IMR-90 (cell line): ENCODE data around the gene ITGAX.

Experiments
- BHLHE40 ChIP-seq: fragments of 150-350 bp; IDR thresholded peaks from 2 replicates; pipeline ENCODE4 v1.6.1; 2016; ENCODE audit warnings: mild to moderate bottlenecking, low read depth, low read length
- CEBPB ChIP-seq: IDR thresholded peaks from 2 replicates; pipeline ENCODE4 v1.6.1; 2012; ENCODE audit warnings: low read depth, low read length, improper control_type of control experiment
- FOS ChIP-seq: fragments of 150-350 bp; IDR thresholded peaks from 2 replicates; pipeline ENCODE4 v1.6.1; 2016; ENCODE audit warnings: low read depth, low read length
- MAZ ChIP-seq: IDR thresholded peaks from 2 replicates; pipeline ENCODE4 v1.6.1; 2012; ENCODE audit warnings: low read depth, mild to moderate bottlenecking, low read length, improper control_type of control experiment, moderate library complexity, borderline replicate concordance
- MXI1 ChIP-seq: IDR thresholded peaks from 2 replicates; pipeline ENCODE4 v1.6.1; 2012; ENCODE audit warnings: low read depth, mild to moderate bottlenecking, low read length, moderate library complexity, borderline replicate concordance
- NFE2L2 ChIP-seq: fragments of 150-350 bp; IDR thresholded peaks from 2 replicates; pipeline ENCODE4 v1.6.1; 2016; ENCODE audit warnings: low read depth, mild to moderate bottlenecking, low read length
- POLR2A ChIP-seq: IDR thresholded peaks from 2 replicates; pipeline ENCODE4 v1.6.1; 2012; ENCODE audit warnings: mild to moderate bottlenecking, low read depth, low read length
- RAD21 ChIP-seq: IDR thresholded peaks from 2 replicates; pipeline ENCODE4 v1.6.1; 2012; ENCODE audit warnings: low read length, improper control_type of control experiment
- RCOR1 ChIP-seq: IDR thresholded peaks from 2 replicates; pipeline ENCODE4 v1.6.1; 2012; ENCODE audit warnings: mild to moderate bottlenecking, low read length, improper control_type of control experiment; ENCODE audit not compliant: insufficient replicate concordance
- SMC3 ChIP-seq: fragments of 150-350 bp; IDR thresholded peaks from 2 replicates; pipeline ENCODE4 v1.6.1; 2016; ENCODE audit warnings: low read depth, mild to moderate bottlenecking, antibody characterized with exemption, low read length, moderate library complexity
- USF2 ChIP-seq: fragments of 150-350 bp; IDR thresholded peaks from 2 replicates; pipeline ENCODE4 v1.6.1; 2017; ENCODE audit warnings: mild to moderate bottlenecking, antibody characterized with exemption, low read length, low read depth
- TF ChIP-seq, protein P1 (sequence below): conservative IDR thresholded peaks from 2 replicates; pipeline ENCODE4 v1.5.1; 2012; ENCODE audit warnings: mild to moderate bottlenecking, low read depth, low read length, improper control_type of control experiment

DNA sequence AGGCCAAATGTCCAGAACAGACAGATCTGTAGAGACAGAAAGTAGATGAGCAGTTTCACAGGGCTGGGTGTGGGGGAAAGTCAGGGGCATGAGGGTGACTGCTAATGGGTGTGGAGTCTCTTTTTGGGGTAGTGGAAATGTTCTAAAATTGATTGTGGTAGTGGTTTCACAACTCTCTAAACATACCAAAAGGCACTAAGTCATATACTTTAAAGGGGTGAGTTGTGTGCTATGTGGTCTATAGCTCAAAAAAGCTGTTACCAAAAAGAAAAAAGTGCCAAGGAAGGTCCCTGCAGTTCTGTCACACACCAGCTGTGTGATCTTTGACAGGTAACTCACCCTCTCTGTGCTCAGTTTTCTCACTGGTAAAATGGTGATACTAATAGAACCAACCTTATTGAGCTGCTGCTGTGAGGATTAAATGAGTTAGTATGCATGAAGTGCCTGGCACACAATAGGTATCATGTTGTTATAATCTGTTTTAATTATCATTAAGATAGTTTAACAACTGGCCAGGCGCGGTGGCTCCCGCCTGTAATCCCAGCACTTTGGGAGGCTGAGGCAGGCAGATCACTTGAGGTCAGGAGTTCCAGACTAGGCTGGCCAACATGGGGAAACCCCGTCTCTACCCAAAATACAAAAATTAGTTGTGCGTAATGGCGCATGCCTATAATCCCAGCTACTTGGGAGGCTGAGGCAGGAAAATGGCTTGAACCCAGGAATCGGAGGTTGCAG is 10.3 kb downstream of the ITGAX start:
- TF ChIP-seq, protein P1, sequence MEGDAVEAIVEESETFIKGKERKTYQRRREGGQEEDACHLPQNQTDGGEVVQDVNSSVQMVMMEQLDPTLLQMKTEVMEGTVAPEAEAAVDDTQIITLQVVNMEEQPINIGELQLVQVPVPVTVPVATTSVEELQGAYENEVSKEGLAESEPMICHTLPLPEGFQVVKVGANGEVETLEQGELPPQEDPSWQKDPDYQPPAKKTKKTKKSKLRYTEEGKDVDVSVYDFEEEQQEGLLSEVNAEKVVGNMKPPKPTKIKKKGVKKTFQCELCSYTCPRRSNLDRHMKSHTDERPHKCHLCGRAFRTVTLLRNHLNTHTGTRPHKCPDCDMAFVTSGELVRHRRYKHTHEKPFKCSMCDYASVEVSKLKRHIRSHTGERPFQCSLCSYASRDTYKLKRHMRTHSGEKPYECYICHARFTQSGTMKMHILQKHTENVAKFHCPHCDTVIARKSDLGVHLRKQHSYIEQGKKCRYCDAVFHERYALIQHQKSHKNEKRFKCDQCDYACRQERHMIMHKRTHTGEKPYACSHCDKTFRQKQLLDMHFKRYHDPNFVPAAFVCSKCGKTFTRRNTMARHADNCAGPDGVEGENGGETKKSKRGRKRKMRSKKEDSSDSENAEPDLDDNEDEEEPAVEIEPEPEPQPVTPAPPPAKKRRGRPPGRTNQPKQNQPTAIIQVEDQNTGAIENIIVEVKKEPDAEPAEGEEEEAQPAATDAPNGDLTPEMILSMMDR = no peak
- TF ChIP-seq USF2 (no peak), NFE2L2 (no peak), MXI1 (no peak), FOS (no peak), MAZ (no peak), POLR2A (no peak), RAD21 (no peak), CEBPB (no peak), RCOR1 (no peak), SMC3 (no peak), BHLHE40 (no peak)
